Islet precursor cell (in vitro differentiated cells): ENCODE results near the gene C1QL1.

Experiments
- DNase-seq: peaks from one replicate; pipeline ENCODE4 v3.0.0-alpha.2; 2018

C1QL1 gene

GRCh38 chr17:44988044-44988942 is 20.2 kb upstream of the C1QL1 start:
- no peak for DNase-seq

GRCh38 chr17:44983563-44983962 is 15.5 kb upstream of the C1QL1 start:
- no peak for DNase-seq

GRCh38 chr17:44982113-44982702 is 14.1 kb upstream of the C1QL1 start:
- DNase-seq = no peak

GRCh38 chr17:44981221-44981968 is 13.3 kb upstream of the C1QL1 start:
- DNase-seq = no peak

GRCh38 chr17:44979426-44979995 is 11.4 kb upstream of the C1QL1 start:
- no peak for DNase-seq

GRCh38 chr17:44978807-44979206 is 10.7 kb upstream of the C1QL1 start:
- no peak for DNase-seq

GRCh38 chr17:44977814-44978550 is 9.9 kb upstream of the C1QL1 start:
- no peak for DNase-seq

GRCh38 chr17:44977065-44977464 is 9.0 kb upstream of the C1QL1 start:
- DNase-seq = no peak

- no peak for DNase-seq
Observed at GRCh38 chr17:44976206-44976605, 8.1 kb upstream of the C1QL1 start.

- DNase-seq = no peak
Observed at GRCh38 chr17:44972953-44973352, 4.8 kb upstream of the C1QL1 start.

- no peak for DNase-seq
Observed at GRCh38 chr17:44971776-44972483, 3.8 kb upstream of the C1QL1 start.

GRCh38 chr17:44970136-44970741 is 2.1 kb upstream of the C1QL1 start:
- no peak for DNase-seq

- no peak for DNase-seq
Observed at GRCh38 chr17:44969144-44969780, 1.2 kb upstream of the C1QL1 start.

- DNase-seq = no peak
Observed at GRCh38 chr17:44967907-44968224, 237 bp downstream of the C1QL1 start.

GRCh38 chr17:44967026-44967906 is 837 bp downstream of the C1QL1 start:
- peak; percentile 58 for DNase-seq

GRCh38 chr17:44966348-44967025 is 1.6 kb downstream of the C1QL1 start:
- peak; percentile 49 for DNase-seq

GRCh38 chr17:44965481-44966234 is 2.4 kb downstream of the C1QL1 start:
- no peak for DNase-seq

GRCh38 chr17:44961921-44962350 is 6.2 kb downstream of the C1QL1 start:
- peak; percentile 78 for DNase-seq

- DNase-seq = no peak
Observed at GRCh38 chr17:44960691-44961090, 7.4 kb downstream of the C1QL1 start.
